NCI-H2196 (cell line): ENCODE results near the gene NMUR1.
"Not testable (repeated sequence)": the region's sequence is repeated elsewhere in the genome, so short reads cannot be mapped to it uniquely, and the experiment has no call there.

ENCODE experiments used
- DNase-seq: peaks from one replicate; lab custom pipeline; 2025; ENCODE audit not compliant: unreplicated experiment; lab: John Stamatoyannopoulos, UW

The NMUR1 gene, protein sequence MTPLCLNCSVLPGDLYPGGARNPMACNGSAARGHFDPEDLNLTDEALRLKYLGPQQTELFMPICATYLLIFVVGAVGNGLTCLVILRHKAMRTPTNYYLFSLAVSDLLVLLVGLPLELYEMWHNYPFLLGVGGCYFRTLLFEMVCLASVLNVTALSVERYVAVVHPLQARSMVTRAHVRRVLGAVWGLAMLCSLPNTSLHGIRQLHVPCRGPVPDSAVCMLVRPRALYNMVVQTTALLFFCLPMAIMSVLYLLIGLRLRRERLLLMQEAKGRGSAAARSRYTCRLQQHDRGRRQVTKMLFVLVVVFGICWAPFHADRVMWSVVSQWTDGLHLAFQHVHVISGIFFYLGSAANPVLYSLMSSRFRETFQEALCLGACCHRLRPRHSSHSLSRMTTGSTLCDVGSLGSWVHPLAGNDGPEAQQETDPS

DNA sequence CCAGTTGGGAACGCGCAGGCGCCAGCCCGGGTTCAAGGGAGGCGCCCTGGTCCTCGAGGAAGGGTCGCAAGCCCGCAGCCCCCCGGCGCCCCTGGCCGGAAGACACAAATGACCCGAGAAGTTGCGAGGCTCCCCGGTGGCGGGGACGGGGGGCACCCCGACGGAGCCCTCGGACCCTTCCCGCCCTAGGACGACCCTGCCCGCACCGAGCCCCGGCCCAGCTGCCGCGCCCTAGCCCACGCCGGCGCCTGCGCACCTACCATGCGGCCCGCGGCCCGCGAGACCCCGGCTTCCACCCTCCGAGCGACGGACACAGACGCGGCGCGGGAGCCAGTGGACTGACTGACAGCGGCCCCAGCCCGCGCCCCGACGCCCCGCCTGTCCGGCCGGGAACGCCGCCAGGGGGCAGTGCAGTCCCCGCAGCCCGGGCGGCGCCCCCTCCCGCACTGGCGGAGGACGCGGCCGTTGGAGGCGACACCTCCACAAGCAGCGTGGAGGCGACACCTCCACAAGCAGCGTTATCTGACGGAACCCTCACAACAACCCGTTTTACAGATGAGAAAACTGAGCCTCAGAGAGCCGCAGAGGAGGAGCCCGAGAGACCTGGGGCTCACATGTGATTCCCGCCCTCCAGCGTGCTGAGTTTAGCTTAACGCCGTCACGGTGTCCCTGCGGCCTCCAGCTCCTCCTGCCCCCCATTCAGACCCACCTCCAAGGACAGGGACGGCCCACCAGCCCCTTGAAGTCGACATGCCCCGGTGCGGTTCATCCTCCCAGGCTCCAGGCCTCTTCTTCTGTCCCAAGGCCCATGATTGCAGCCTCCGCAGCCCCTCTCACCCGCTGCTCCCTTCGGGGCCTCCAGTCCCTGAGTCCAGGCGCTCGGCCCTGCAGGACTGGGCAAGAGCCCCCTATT is at the start of gene NMUR1:
Gene NMUR1 (minus strand): TSS at position 347 of the 913 bp plus-strand sequence. CDS start 84 bp downstream, at position 263.
- peak; percentile 29 for DNase-seq

DNA sequence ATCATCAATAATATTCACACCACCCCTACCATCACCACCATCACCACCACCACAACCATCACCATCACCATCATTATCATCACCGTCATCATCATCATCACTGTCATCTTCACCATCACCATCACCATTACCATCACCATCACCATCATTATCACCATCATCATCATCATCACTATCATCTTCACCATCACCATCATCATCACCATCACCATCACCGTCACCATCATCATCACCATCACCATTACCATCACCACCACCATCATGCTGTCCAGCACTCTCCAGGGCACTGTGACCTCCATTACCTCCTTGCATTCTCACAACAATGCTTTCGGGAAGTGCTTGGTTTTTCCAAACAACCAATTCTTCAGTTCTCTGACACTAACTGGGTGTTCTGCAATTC is 49.3 kb upstream of the NMUR1 start:
- no peak for DNase-seq

DNA sequence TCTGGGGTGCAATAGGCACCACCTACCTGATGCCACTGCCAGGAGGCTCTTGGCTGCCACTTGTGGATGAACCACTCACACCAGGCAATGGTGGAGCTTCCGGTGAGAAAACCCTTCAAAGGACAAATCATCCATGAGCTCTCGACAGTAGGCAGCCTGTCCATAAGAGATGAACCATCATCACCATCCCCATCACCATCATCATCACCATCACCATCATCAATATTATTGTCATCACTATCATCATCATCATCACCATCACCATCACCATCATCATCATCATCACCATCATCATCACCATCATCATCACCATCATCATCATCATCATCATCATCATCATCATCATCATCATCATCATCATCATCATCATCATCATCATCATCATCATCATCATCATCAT is 48.4 kb upstream of the NMUR1 start:
- DNase-seq, result not testable (repeated sequence)

DNA sequence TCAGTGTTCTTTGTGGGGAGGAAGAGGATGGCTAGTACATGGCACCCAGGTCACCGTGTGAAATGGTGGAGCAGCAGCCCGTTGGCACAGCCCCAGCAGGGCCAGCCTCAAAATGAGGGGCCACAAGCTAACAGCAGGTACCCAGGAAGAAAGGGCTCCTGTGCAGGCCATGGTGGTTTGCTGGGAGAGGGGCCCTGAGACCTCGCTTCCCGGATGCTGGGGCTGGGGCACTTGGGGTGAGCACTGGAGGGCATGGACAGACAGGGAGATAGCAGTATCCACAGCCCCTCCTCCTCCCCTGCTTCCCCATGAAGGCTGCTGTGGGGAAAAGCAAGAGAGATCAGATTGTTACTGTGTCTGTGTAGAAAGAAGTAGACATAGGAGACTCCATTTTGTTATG is 46.2 kb upstream of the NMUR1 start:
- no peak for DNase-seq

DNA sequence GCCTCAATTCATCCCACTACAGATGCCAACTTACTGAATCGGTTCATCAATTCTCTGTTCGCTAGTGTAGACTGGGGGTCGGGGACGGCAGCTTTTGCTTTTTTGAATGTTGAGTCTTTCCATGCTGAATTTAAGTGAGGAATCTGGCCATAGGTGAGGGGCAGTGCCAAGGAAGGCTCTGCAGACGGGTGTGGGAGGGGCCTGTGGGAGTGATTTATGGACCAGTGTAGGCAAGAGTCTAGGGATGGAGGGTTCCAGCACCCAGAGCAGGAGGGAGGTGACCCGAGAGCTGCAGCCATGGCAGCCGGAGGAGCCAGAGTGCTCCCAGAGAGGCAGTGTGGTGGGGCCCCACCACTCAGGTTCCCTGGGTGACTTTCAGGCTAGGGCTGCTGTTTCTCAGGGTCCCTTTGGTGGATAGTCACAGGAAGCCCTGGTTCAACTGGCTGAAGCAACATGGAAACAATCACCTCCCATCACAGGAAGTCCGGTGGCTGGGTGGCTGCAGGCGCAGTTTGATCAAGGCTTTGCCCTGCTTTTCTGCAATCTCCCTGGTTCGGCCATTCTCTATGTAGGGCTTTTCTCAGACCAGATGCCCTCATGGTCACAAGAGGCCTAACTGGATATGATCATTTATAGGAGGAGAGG is 45.5 kb upstream of the NMUR1 start:
- no peak for DNase-seq

DNA sequence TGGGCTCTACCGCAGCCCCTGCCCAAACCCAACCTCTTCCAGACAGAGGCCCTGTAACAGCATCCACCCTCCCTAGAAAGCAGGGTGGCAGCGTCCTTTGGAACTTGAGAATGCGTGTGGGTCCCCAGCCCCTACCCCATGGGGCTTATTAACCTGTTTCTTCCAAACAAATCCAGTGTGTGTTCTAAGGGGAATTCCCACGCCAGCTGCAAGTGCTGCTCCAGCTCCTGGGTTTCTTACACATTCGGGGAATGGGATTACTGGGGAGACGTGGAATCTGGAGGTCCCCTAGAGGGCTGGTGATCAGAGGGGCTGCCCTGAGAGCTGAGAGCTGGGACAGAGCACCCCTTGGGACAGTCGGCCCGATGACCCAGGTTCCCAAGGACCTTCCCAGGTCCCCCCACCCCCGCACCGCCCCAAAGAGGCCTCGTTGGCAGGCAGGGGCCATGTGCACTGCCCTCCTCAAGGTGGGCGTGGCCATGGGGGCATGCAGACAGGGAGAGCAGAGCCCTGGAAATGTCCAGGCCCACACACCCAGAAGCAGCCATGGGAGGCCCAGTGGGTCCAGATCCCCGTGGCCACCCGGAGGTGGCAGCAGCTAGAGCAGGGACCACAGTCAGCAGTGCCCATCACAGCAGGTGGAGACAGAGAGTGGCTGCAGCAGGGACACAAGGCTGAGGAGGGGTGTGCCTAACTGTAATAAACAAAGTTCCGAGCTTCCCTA is 43.6 kb upstream of the NMUR1 start:
- DNase-seq, result no peak

DNA sequence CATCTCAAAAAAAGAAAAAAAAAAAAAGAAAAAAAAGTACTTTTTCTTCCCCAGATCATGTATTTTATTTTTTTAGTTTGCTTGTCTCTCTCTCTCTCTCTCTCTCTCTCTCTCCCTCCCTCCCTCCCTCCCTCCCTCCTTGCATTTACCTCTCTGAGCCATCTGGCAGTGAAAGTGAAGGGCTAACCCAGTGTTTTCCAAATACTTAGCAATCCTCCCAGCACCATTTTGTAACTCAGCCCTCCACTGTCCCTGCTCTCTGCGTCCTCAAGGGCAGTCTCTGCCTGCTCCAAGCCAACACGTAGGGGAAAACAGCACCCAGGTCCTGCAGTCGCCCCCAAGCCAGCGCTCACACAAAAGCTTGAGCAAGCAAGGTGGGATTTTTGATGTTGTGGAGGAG is 42.9 kb upstream of the NMUR1 start:
- no peak for DNase-seq

DNA sequence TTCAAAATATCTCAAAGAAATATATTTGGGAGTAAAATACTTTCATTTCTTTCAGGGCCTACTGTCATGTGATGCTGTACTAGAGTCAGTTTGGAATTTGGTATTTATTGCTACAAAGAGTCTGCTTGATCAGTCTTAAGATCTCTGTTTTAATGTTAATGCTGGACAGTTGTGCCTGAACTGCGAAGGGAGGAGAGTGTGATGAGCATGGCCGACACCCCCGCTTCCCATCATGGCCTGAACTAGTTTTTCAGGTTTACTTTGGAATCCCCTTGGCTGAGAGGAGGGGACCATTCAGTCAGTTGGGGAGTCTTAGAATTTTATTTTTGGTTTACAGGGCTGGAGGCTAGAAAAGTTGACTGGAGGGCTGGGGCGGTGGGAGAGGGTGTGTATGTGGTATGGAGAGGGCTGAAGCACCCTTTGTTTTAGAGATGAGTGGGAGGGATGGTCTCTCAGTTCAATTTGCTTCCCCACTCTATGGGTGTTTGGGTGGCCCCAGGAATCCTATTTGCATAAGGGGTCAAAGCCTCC is 41.5 kb upstream of the NMUR1 start:
- no peak for DNase-seq

DNA sequence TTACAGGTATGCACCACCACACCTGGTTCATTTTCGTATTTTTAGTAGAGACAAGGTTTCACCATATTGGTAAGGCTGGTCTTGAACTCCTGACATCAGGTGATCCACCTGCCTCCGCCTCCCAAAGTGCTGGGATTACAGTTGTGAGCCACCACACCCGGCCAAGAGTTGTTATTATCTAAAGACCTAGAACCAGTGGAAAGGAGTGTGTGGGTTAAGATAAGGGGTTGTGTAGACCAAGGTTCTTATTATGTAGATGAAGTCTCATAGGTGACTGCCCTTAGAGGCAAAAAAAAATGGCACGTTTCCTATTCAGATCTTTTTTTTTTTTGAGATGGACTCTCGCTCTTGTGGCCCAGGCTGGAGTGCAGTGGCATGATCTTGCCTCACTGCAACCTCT is 40.7 kb upstream of the NMUR1 start:
- not testable (repeated sequence) for DNase-seq

DNA sequence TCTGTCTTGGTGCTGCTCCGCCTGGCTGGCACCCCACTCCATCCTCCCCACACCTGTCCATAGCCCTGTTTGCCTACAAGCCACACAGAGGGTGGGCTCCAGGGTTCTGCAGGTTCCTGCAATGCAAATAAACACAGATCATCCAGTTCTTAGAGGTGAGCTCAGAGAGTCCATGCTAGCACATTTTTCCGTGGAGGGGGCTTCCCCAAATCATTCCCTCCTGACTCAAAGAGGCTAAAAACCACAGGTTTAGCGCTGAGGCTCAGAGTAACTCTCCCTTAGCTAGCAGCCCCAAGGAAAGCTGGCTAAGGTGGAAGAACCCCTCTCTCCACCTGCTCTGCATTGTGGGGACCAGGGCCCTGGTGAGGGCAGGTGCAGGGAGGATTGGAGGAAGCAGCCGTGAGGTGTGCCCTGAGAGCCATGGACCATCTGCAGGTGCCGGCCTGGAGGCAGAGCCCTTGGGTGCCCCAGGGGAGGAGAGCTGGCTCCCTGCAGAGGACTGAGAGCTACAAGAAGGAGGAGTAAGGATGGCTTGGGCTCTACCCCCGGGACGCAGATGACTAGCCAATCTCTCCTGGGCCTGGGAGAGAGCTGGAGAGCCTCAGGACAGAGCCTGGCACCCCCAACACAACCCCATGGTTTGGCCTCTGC is 38.7 kb upstream of the NMUR1 start:
- no peak for DNase-seq

DNA sequence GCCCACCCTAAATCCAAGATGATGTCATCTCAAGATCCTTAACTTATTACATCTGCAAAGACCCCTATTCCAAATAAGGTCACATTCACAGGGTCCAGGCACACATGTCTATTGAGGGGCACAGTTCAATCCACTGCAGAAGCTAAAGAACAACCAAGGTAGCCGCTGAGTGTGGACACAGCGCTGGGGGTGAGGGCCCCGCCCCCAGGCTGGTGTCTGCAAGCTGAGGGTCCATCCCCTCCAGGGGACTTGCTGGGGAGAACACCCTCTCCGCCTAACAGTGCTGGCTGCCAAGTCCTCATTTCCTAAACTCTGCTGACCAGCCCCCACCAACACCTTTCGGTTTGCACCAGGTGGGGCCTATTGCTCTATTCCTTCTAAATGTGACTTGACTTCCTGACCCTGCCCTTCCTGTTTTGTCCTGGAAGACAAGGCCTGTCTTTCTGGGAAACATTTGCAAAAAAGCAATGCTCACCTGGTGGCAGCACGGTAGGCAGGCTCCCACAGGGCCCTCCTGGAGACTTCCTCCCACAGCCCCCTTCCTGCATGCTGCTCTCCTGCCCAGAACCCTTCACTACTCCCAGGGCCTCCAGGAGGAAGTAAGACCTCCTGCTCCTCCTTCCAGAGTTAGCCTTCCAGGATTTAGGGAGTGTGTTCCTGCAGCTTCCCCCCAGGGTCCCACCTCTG is 38.0 kb upstream of the NMUR1 start:
- DNase-seq, result no peak

DNA sequence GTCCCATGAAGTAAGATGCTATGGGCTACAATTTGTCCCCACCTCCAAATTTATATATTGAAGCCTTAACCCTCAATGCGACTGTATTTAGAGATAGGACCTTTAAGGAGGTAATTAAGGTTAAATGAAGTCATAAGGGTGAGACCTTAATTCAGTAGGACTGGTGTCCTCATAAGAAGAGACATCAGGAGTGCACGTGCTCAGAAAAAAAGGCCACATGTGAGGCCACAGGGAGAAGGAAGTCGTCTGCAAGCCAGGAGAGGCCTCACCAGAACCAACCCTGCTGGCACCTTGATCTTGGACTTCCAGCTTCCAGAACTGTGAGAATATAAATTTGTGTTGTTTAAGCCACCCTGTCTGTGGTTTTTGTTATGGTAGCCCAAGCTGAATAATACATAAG is 36.9 kb upstream of the NMUR1 start:
- DNase-seq, result no peak

DNA sequence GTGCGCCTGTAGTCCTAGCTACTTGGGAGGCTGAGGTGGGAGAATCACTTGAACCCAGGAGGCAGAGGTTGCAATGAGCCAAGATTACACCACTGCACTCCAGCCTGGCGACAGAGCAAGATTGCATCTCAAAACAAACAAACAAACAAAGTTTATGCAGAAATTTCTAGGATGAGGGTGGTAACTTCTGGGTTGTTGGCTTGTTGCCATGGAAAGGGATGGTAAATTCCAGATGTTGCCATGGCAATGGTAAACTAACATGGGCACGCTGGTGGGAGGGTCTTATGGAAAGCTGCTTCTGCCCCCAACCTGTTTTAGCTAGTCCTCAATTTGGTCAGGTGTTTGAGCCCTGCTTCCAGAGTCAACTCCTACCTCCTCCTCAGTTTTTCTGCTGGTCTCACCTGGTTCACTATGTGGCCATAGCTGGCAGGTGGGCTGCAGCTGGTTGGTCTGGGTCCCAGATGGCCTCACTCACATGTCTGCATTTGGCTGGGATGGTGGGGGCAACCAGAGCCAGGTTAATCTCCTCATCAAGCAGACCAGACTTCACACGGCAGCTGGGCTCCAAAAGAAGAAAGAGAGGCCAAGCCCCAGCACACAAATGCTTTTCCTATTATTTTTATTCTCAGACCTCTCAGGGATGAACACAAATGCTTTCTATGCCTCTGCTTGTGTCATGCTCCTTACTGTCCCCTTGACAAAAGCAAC is 35.8 kb upstream of the NMUR1 start:
- DNase-seq, result no peak

DNA sequence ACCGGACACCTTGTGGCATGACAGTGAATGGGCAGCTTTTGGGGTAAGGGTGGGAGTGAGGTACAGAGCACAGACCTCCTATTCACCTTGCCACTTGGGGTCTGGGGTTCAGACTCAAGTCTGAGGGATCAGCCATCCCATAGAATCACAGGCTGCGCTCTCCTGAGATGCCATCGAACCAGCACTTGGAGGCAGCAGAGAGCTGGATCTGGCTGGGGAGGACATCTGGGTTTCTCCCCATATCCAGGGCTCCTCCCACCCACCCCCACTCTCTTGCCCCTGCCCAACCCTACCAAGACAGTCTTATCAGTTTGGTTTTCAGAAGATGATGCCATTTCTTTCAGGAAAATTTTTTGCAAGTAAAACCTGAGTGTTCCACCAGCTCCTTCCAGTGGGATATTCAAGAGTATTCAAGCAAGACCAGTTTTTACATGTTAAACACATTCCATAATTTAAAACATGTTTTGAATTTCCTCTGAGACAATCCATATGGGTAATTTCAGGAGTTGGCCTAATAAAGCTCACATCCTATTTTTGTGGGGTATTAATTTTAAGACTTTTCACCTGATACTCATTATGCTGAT is 33.2 kb upstream of the NMUR1 start:
- peak; percentile 53 for DNase-seq

DNA sequence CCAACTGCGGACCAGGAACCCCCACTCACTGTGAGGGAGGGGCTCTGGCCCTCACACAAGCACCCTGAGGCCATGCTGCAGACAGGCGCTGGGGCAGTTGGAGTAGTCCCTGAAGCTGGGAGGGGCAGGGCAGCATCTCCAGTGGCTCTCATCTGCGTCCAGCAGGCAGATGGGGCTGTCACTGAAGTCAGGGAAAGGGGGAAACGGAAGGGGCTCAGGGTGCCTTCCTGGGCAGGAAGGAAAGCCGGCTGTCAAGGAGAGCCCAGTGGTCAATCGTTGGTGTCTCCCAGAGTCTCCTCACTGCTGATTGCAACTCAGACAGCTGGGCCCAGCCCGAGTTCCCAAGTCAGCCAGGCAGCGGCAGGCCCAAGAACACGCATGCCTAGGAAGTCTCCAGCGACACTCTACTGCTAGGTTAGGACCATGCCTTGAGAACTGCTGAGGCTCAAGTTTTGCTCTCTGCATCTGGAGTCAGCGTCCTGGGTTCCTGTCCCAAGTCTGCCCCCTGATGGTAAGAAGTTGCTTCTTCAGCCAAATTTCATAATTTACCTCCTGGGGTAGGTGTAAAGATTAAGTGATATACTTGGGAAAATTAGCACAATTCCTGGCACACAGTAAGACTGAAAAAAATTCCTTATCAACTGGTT is 27.4 kb upstream of the NMUR1 start:
- peak; percentile 69 for DNase-seq

DNA sequence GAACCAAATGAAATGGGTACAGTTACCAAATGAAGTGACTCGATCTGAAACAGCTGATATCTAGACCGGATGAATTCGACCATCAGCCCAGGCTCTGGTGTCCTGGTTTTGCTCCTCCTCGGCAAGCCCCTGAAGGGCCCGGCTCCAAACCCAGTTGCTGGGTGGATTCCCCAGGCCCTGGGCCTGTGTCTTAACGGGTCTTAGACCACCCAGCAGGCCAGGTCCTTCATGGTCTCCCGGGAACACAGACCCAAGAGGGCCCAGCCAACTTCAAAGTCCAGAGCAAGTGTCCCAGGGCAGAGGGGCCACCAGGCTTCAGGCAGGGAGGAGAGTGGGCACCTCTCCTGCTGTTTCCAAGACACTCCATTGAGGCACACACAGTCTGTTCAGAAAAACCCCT is 26.7 kb upstream of the NMUR1 start:
- DNase-seq, result no peak

DNA sequence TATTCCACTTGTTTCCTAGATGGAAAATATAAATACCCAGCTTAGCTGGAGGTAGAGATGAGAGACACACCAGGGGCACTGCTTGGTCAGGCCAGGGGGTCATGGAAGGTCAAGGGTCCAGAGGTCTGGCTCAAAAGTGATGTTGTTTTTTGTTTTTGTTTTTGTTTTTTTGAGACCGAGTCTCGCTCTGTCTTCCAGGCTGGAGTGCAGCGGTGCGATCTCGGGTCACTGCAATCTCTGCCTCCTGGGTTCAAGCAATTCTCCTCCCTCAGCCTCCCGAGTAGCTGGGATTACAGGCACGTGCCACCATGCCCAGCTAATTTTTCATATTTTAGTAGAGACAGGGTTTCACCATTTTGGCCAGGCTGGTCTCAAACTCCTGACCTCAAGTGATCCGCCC is 26.3 kb upstream of the NMUR1 start:
- not testable (repeated sequence) for DNase-seq
